Large intestine (tissue), 1 donor: Measurements from ENCODE around the gene KIF4A. TPM values are rescaled to one million over a fixed set of nuclear protein-coding genes. Genes with fewer than 3 reads are reported as not detected.

Experiments used
- polyA plus RNA-seq: library from polyadenylated mRNA; unstranded; fragments of 120-200 nt; gene quantifications from one replicate; pipeline ENCODE4 v1.2.1, GENCODE V29; 2013

KIF4A gene
- polyA plus RNA-seq, 1 donor = 7.7 TPM

Other genes with a start within 250 kb of the KIF4A start
- gene AWAT2, start 240.2 kb upstream of the KIF4A start, polyA plus RNA-seq = not detected
- gene OTUD6A, start 227.6 kb upstream of the KIF4A start, polyA plus RNA-seq = not detected
- gene IGBP1, start 156.7 kb upstream of the KIF4A start, polyA plus RNA-seq = 141 TPM
- not detected for gene DGAT2L6, start 112.6 kb upstream of the KIF4A start, polyA plus RNA-seq
- gene AWAT1, start 55.4 kb upstream of the KIF4A start, polyA plus RNA-seq = 0.18 TPM
- gene P2RY4, start 29.9 kb upstream of the KIF4A start, polyA plus RNA-seq = 2.6 TPM
- 0.43 TPM for gene ARR3, start 21.8 kb upstream of the KIF4A start, polyA plus RNA-seq
- gene RAB41, start 7.9 kb upstream of the KIF4A start, polyA plus RNA-seq = 0.69 TPM
- 48.6 TPM for gene PDZD11, start 177 bp upstream of the KIF4A start, polyA plus RNA-seq
- 19.9 TPM for gene GDPD2, start 133.2 kb downstream of the KIF4A start, polyA plus RNA-seq
- 37.4 TPM for gene DLG3, start 154.7 kb downstream of the KIF4A start, polyA plus RNA-seq